HEK293T (cell line): ENCODE results near the gene GAB1.

ENCODE experiments used
- BHLHE40 ChIP-seq: fragments of 450-650 bp; IDR thresholded peaks from 2 replicates; pipeline ENCODE4 v1.6.1; 2016; ENCODE audit warnings: mild to moderate bottlenecking, moderate library complexity, borderline replicate concordance
- ELF4 ChIP-seq: fragments of 450-650 bp; IDR thresholded peaks from 2 replicates; pipeline ENCODE4 v1.6.1; 2017; ENCODE audit warnings: antibody characterized with exemption
- FOXA1 ChIP-seq: fragments of 450-650 bp; IDR thresholded peaks from 2 replicates; pipeline ENCODE4 v1.6.1; 2016; ENCODE audit warnings: mild to moderate bottlenecking
- FOXK2 ChIP-seq: fragments of 450-650 bp; IDR thresholded peaks from 2 replicates; pipeline ENCODE4 v1.6.1; 2016; ENCODE audit warnings: mild to moderate bottlenecking
- FOXM1 ChIP-seq: fragments of 450-650 bp; IDR thresholded peaks from 2 replicates; pipeline ENCODE4 v1.6.1; 2017; ENCODE audit warnings: mild to moderate bottlenecking, borderline replicate concordance
- HDGF ChIP-seq: fragments of 450-650 bp; IDR thresholded peaks from 2 replicates; pipeline ENCODE4 v1.6.1; 2017; ENCODE audit warnings: antibody characterized with exemption, borderline replicate concordance
- LEF1 ChIP-seq: fragments of 450-650 bp; IDR thresholded peaks from 2 replicates; pipeline ENCODE4 v1.6.1; 2017; ENCODE audit warnings: mild to moderate bottlenecking, borderline replicate concordance
- NFRKB ChIP-seq: fragments of 450-650 bp; IDR thresholded peaks from 2 replicates; pipeline ENCODE4 v1.6.1; 2016; ENCODE audit warnings: mild to moderate bottlenecking, moderate library complexity
- PKNOX1 ChIP-seq: fragments of 450-650 bp; IDR thresholded peaks from 2 replicates; pipeline ENCODE4 v1.6.1; 2016
- SUZ12 ChIP-seq: fragments of 450-650 bp; IDR thresholded peaks from 2 replicates; pipeline ENCODE4 v1.6.1; 2016; ENCODE audit warnings: mild to moderate bottlenecking

DNA sequence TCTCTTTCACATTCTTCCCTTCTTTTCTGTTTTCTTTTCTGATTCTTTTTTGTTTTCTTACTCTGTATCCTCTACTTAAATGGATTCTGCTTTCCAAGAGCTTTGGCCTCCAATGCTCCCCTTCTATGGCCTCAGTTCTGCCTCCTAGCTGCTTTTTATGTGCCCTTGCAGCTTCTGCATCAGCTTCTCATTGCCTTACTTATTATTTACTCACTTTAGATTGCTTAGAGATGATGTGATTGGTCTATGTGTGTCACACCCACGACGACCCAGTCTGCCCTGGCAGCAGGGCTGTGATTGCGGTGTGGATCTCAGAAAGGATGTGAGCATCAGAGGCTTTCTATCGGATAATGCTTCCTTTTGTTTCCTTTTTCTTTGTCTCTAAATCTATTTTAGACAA, 105.0 kb downstream of the GAB1 start:
- TF ChIP-seq FOXK2 (no peak), FOXM1 (no peak), SUZ12 (no peak), BHLHE40 (no peak), HDGF (no peak), ELF4 (no peak), LEF1 (no peak), PKNOX1 (no peak), NFRKB (no peak), FOXA1 (no peak)
